SKM-1 (cell line): ENCODE results near the gene ISCA2.
"Not testable (repeated sequence)": the region's sequence is repeated elsewhere in the genome, so short reads cannot be mapped to it uniquely, and the experiment has no call there.

Experiments
- DNase-seq: peaks from one replicate; lab custom pipeline; 2025; ENCODE audit not compliant: unreplicated experiment; lab: John Stamatoyannopoulos, UW

Gene ISCA2, protein sequence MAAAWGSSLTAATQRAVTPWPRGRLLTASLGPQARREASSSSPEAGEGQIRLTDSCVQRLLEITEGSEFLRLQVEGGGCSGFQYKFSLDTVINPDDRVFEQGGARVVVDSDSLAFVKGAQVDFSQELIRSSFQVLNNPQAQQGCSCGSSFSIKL

DNA sequence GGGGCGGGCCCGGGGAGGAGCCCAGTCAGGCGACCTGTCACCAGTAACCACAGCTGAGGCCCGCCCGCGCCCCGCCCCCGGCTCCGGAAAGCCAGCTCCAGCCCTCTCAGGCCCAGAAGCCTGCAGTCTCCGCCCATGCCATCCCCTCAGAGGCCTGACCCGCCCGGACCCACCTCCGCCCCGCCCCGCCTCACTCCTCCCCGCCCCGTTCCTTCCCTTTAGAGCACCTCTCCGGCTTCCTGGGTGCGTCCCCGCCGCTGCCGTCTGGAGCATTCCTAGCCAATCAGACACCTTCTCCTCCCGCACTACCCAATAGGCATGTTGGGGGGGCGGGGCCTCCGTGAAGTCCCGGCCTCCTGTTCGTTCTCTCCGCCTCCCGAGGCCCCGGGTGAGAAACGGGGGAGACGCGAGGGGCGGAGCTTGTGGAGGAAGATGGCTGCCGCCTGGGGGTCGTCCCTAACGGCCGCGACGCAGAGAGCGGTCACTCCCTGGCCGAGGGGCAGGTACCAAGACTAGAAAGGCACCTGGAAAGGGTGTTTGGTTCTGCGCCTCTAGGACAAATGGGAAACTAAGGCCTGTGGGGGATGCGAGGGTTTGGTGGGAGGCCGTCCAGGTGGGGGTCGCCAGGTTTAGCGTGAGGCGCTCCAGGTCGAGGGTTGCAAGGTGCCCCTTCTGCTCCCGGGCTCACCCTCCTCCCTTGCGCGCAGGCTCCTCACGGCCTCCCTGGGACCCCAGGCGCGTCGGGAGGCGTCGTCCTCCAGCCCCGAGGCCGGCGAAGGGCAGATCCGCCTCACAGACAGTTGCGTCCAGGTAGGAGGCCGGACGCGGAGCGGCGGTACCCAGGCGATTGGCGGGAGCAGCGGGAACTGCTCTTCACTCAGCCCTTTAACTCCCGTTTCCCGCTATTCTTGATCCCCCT, at the start of gene ISCA2:
Gene ISCA2, plus strand, starts transcription at position 423 of the 919 bp plus-strand sequence. Its CDS starts 10 bp downstream, at position 433.
- peak; percentile 76 for DNase-seq

DNA sequence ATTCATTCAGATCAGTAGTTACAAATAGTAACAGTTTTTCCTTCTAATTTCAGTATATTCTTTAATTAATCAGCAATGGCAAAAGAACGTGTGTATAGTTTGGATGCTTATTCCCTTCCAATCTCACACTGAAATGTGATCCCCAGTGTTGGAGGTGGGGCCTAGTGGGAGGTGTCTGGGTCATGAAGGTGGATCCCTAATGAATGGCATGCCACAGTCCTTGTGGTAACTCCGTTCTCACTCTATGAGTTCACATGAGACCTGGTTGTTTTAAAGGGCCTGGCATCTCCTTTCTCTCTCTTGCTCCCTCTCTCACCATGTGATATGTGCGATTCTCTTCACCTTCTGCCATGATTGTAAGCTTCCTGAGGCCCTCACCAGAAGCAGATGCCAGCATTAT, 48.7 kb upstream of the ISCA2 start:
- no peak for DNase-seq

DNA sequence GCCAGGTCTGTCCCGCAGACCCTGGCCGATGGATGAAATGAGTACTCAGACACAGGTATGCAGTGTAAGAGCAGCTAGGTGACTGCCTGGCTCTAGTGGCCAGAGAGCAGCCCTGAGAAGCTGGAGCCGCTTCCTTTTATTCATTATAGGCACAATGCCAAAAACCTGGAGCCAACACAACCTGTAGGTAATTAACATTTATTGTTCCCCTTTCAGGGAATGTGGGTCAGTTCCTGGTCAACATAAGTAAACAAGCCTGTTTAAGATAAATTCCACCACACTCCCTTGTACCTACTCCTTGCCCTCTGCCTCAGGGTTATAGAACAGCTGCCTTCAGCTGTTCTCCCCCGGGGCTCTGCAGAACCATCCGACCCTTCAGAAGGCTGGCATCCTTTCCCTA, 39.2 kb upstream of the ISCA2 start:
- DNase-seq = not testable (repeated sequence)

DNA sequence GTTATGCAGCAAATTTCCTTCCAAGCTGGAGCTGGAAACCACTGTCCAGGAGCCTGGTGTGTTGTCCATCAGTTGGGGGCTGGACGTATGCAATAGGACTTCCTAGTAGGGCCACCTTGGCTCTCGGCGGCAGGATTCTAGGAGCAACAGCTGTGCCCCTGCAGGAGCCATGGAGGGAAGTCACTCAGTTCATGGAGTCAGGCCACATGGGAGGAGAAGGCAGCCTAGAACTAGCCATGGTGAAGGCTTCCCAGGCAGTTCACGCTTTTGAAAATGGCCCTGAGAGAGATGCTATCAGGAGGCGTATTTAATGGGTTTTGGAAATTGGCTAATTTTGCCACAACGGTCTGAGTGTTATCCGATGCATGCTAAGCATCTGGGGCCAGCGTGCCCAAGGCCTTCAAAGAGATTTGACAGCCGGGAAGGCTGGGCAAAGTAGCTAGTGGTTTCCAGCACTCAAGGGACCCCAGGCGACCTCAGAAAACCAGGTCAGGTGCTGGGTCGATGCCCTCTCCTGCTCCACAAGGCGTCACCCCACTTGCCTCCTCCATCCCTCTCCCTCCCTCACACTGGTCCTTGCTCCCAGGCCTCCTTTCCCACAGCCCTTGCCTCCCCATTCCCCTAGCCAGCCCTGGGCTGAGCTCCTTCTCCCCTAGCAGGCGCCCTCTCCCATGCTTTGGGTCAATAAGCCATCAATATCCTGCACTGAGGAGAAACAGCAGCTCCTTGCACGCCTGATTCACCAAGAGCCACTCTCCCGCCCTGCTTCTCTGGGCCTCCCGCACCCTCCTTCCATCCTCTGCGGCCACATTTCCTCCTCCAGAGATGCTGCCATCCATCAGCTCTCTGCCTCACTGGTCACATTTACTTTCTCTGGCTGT, 36.6 kb upstream of the ISCA2 start:
- no peak for DNase-seq

DNA sequence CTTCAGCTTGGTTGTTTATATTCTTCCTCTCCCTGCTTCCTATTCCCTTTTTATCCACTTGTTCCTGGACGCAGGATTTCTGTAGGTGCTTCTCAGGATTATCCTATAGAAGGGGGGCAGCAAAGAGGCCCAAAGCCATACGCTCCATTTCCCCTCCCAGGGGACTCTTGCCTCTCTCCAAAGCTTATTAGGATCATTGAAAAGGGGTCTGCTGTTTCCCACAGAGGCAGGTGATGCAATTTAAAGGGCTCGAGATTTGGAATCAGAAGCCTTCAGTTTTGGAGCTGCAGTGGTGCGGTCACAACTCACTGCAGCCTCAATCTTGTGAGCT, 36.0 kb upstream of the ISCA2 start:
- DNase-seq = no peak

DNA sequence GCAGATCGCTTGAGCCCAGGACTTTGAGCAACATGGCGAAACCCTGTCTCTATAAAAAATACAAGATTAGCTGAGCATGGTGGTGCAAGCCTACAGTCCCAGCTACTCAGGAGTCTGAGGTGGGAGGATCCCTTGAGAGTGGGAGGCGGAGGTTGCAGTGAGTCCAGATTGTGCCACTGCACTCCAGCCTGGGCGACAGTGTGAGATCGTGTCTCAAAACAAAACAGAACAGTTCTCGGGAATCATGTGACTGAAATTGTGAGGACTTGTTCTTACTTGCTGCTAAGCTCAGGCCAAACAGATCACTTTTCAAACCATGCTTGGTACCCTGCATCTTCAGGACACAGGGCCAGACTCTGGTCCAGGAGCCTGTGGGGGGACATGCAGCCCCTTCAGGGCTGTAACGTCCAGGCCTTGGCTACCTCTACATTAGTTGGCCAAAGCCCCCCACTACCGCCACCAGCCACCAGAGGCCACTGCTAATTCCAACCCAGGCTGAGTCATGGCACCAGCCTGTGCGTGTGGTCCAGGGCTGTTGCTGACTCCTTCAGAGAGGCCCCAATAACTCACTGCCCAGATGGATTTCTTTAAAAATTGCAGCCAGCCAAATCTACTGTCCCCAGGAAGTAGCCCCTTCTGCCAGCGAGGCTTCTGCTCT, 34.1 kb upstream of the ISCA2 start:
- no peak for DNase-seq

DNA sequence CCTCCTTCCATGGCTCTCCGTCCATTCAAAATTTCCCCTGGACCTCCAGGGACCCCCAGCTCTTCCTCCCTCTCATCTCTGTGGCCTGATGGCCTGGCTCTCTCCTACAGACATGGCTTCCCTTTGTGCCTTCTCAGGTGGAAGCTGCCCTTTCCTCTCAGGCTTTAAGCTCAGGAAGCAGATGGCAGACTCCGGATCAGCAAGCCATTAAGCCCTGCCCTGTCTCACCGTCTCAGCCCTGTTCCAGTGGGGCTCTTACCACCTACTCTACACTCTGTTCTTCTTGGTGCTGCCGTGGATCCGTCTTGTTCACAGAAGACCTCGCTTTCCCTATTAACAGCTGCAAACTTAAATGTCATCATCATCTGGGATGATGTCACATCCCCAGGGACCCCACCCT, 33.6 kb upstream of the ISCA2 start:
- DNase-seq = no peak

DNA sequence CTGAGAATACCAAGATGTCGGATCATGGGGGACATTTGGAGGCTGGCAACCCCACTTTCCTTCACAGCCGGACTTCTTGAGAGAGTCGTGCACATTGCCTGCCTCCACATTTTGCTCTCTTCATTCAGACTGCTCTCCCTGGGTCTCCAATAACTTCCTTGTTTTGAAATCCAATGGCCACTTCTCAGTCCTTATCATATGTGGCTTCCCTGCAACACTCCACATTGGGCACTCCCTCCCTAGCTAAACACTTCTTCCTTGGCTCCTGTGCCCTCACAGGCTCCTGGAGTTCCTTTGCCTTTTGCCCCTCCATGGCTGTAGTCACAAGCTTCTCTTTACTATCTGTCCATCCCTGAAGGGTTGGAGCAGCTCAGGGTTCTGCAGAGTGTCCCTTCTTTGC, 30.6 kb upstream of the ISCA2 start:
- DNase-seq = no peak

DNA sequence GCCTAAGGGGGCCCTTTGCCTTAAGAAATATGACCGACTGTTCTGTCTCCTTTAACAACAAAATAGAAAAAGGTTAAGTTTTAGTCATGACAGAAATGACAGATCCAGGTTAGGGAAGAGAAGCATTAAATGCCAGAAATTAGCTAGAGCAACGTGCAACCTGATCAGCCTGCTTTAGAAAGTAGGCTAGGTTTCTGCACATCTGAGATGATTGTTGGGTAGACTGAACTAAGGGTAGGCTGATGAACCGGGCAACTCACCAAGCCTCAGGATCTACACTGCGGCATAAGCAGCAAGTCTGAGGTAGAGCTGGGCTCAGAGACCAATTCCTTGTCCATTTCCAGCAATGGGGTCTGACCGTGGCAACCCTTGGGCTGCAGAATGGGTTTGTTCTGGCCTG, 29.9 kb upstream of the ISCA2 start:
- DNase-seq = no peak

DNA sequence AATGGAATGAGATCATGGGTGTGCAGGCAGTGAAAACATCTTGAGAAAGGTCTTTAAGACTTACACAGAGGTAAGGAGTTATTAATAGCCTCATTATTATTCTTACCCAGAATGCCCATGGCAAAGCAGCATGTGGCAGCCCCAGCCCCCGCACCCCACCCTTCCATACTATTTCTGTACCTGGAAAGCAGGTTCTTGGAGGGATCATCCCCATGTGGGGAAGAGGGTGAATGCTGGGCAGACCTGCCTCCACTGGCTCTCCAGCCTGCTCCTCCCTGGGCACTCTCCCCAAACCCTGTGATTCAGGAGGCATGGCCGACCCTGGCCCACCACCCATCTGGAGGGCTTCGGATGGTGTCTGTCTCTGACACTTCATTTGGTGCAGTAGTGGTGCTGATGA, 28.8 kb upstream of the ISCA2 start:
- DNase-seq = no peak

DNA sequence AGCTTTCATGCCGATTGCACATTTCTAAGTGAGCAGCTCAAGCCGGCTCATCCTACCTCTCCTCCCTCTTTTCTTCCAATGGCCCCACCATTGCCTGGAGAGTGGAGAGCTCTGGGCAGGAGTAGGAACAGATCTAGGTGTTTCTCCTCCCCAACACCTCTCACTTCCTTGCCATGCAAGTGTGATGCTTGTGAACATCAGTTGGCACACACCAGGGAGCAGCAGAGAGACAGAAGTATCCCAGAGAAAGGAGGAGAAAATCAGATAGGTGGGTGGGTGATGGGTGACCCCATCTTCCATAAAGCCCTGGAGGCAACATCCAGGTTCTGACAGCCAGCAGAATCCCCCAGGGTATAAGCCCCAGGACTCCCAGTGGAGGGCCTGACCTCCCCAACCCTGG, 28.2 kb upstream of the ISCA2 start:
- no peak for DNase-seq

DNA sequence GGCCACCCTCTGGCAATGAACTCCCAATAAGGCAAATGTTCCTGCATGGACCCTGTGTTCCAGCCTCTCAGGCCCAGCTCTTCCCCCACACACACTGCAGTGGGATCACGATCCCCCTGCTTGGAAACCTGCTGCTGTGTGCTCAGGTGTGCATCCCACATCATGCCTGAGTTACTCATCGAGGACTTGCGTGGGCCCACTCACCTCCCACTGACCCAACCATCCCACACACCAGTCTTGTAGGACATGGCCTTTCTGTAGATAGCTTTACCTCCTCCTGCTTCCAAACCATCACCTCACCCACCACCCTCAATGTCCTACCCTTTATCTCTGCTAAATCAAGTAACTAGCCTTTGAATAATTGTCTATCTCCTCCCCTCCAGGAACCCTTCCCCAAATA, 25.1 kb upstream of the ISCA2 start:
- no peak for DNase-seq

DNA sequence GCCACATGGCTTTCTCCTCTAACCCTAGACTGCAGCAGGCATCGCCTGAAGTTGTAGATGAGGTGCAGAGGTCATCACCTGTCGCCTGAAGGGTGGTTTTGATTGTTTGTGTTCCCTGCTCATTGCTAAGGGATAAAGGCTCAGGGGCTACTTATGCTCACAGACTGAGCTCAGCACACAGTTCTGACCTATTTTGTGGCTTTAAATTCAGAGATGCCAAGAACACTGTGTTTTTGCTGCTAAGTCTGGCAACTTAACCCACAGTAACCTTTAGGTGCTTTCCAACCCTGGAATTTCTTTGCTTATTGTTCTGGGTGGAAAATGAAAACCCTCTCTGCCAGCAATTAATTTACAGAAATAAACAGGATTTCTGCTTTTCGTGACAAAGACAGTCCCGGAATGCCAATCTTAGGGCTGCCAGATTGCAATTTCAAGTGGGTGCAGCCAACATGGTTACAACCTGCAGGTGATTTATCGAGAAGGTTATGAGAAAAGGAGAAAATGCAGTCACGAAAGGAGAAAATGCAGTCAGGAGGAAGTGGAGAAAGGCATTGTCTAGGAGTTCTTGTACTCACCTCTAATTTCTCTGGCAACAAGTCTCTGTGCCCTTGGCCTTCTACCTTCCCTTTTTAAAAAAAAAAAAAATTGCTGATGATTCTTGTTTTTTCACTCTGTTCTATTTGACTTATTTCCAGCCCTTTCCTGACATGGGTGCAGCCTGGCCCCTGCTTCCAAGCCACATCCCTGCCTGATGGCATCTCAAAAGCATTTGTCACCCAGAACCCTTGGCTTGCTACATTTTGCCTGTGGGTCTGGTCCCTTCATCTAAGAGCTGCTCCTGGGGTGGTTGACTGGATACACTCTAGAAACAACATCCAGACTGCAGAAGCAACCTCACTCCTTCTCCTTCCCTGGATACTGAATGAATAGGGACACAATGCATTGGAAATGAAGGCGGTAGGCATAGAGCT, 23.7 kb upstream of the ISCA2 start:
- DNase-seq = no peak

DNA sequence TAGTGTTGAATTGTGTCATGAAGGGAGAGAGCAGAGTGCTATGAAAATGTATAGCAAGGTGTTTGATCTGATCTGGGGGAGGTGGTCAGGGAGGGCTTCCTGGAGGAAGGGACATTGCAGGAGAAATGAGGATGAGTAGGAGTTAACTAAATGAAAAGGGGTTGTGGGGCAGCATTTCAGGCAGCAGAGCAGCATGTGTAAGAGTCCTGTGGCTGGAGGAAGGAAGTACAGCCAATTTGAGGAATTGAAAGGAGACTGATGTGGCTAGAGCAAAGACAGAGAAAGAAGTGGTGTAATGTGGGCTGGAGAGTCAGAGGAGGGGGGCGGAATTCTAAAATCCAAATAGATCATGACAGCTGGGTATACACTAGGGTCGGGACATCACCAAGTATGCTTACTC, 21.0 kb upstream of the ISCA2 start:
- DNase-seq = no peak

DNA sequence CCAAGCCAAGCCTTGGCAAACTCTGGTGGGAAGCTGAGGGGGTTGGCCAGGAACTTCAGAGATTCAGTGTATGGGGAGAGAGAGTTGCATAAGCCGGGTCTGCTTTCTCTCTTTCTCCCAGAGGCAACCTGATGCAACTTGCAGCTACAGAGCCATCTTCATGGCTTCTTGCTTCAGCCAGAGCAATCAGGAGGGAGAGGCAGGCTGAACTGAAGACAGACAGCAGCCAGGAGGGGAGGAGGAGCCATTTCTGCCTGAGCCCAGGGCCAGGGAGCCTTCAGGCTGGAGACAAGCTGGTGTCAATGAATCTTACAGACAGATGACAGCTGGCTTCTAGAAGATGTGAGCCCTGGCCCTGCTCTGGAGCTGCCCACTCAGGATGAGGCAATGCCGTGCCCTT, 19.2 kb upstream of the ISCA2 start:
- DNase-seq = no peak

DNA sequence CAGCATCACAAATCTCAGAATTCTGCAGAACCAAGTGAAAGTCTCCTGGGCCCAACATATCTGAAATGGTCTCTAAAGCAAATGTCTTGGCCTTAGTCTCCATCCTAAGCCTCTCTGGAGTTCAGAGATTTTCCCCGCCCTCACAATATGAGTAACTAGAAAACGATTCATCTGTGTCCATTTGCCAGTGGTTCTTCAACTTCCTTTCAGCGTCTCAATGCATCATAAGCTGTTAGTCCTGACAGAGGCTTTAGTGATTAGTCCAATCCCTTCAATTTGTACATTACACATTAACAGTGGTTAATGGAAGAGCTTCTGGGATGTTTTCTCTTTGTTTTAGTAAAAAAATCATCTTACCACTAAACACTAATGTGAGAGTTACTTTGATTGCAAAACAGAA, 17.9 kb upstream of the ISCA2 start:
- no peak for DNase-seq

DNA sequence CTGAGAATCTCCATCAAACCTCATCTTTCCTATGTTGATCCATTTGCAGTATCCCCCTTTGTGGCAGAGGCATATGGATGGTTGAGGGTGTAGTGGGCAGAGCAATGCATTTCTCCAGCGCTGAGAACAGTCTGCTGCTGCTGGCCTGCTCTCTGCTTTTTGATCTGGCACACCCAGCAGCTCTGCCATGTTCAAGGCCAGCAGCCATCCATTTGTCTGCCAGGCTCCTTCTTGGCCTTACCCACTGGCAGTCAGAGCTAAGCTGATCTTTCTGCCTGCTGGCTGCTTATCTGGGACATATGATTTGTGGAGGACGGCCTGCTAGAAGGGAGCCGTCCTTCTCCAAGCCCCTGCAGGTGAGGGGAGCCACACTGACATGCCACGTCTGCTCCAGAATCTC, 17.5 kb upstream of the ISCA2 start:
- DNase-seq = no peak

DNA sequence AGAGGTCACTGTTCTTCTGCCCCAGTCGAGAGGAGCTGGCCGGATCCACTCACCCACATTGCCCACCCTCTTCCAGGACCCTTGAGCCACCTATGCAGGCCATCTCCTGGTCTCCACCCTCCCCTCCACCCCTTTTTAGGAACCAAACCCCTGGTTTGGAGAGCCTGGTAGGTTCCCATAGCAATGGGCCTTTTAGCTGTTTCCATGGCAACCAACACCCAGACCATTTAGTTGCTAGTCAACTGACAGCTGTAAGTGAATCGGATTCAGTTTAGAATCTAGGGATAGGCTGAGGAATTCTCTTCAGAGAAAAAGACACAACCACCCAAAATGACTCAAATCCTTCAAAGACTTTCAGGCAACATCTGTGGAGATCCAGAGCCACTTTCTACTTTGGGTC, 17.0 kb upstream of the ISCA2 start:
- DNase-seq = no peak

DNA sequence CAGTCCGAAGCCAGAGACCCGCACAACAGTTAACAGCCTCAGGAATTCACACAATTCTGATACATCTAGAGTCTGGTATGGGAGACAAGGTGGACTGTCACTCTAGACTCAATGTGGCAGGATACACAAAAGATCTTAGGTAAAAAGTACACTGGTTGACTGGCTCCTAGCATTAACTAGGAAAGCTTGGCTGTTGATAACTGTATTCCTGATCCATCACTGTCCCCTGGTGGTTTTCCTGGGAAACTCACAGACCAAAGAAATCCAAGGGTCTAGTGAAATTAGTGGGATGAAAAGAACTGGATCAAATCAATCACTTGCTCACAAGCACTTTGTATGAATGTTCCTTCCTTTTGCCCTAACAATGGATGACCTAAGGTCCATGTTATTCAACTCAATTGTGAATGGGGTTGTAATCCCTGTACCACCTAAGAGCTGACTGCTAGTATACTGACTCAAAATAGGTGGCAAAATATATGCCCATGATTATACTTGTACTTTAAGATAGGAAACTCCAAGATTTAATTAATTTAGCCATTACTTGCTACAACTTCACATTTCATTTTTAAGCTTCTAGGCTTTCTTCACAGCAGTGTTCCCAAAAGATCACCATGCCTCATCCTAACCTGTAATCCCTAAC, 14.4 kb upstream of the ISCA2 start:
- DNase-seq = no peak

DNA sequence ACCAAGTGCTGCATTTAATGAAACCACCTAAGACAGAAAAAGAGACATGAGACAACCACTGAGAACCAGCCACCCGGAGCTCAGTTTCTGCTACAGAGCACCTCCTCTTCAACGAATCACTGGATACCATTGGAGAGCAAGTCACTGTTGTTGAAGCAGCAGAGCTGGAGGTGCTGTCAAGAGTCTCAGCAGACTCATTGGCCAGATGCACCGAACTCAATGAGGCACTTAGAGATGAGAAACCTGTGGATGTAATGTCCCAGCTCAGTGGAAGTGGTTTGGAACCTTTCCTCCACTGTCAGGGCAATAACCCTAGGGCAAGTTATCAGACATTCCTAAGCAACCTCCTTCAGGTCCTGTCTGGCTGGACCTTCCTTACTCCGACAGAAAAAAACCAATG, 13.5 kb upstream of the ISCA2 start:
- no peak for DNase-seq
